Measurements from ENCODE around the gene XRCC1.
"Not testable (repeated sequence)": the region's sequence is repeated elsewhere in the genome, so short reads cannot be mapped to it uniquely, and the experiment has no call there.

Gene XRCC1

DNA sequence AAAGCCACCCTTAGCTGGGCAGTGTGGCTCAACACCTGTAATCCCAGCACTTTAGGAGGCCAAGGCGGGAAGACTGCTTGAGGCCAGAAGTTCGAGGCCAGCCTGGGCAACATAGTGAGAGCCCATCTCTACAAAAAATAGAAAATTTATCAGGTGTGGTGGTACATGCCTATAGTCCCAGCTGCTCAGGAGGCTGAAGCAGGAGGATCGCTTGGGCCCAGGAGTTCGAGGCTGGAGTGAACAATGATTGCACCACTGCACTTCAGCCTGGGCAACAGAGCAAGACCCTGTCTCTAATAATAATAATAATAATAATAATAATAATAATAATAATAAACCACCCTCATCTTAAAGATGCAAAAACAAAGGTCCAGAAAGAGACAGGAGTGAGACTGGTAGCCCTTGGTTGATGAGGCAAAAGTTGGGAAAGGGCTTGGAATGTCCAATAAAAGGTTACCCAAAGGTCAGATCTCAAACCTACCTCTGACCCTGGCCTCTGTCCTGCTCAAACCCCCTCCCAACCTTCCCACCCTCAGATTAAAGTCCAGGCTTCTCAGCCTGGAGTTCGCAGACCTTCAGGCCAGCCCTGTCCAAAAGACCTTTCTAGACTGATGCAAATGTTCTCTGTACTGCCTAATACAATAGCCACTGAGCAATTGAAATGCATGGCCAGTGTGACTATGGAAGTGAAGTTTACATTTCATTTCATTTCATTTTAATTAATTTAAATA lies 33.2 kb downstream of the XRCC1 start:
- no peak for DNase-seq

DNA sequence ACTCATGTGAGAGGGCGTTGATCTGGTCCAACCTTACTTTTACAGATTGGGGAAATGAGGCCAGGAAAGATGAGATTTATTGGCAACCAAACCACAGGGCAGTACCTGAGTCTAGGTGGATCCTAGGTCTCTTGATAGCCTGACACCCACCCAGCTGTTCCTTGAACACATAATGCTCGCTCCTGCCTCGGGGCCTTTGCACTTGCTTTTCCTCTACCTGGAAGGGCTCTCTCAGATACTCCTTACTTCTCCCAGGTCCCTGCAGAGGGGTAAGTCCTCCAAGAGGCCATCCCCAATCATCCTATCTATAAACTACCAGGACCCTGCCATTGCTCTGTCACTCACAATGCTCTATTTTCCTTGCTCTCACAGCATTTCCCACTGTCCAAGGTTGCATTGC lies 34.9 kb downstream of the XRCC1 start:
- no peak for DNase-seq

DNA sequence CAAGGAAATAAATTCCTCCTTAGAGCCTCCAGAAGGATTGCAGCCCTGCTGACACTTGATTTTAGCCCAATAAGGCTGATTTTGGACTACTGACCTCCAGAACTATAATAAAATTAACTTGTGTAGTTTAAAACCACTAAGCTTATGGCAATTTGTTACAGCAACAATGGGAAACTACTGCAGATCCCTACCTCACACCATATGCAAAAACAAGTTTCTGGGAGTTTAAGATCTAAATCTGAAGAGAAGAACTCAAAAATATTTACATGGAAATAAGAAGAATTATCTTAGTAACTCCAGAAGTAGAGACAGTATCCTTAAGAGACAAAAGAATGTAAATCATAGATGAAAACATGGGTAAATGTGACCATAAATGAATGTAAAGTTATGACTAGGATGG lies 36.4 kb downstream of the XRCC1 start:
- no peak for DNase-seq

DNA sequence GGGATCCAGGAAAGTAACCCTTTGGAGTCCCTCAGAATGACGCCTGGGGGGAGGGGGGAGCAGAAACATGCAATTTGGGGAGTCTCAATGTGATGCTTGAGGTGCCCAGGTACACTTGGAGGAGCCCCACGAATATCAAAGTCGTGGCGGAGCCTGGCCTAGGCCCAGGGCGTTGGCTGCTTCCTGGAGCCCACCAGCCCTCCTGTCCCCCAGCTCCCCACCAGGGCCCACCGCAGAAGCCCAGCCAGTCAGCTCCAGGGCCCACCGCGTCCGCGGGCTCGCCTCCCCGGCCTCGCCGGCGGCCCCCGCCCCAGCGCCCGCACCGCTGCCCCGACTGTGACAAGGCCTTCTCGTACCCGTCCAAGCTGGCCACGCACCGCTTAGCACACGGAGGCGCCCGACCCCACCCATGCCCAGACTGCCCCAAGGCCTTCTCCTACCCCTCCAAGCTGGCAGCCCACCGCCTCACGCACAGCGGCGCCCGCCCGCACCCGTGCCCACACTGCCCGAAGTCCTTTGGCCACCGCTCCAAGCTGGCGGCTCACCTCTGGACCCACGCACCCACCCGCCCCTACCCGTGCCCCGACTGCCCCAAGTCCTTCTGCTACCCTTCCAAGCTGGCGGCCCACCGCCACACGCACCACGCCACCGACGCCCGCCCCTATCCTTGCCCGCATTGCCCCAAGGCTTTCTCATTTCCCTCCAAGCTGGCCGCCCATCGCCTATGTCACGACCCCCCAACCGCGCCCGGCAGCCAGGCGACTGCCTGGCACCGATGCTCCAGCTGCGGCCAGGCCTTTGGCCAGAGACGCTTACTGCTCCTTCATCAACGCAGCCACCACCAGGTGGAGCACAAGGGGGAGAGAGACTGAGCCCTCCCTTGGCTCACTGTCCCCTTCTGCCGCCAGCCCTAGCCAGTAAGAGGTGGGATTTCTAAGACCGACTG lies 40.2 kb downstream of the XRCC1 start:
- no peak for DNase-seq

DNA sequence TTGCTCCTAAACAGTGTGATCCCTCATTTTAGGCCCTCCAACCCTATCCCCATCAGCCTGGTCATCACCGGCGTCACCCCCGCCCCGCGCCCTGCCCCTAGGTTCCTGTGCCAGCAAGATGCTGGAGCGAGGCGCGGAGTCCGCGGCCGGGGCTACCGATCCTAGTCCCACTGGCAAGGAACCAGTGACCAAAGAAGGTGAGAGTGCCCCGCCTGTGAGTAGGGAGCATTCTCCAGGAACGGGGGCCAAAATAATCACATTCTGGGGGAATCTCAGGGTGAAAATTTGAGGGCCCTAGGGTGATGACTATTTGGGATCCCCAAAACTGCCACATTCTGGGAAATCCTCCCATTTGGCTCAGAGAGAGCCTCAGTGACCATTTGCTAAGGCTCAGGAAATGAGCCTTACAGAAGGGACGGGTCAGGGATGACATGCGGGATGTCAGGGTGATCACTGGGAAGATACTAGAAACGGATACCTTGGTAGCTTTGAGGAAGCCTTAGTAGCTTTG lies 41.0 kb downstream of the XRCC1 start:
- DNase-seq: no peak

DNA sequence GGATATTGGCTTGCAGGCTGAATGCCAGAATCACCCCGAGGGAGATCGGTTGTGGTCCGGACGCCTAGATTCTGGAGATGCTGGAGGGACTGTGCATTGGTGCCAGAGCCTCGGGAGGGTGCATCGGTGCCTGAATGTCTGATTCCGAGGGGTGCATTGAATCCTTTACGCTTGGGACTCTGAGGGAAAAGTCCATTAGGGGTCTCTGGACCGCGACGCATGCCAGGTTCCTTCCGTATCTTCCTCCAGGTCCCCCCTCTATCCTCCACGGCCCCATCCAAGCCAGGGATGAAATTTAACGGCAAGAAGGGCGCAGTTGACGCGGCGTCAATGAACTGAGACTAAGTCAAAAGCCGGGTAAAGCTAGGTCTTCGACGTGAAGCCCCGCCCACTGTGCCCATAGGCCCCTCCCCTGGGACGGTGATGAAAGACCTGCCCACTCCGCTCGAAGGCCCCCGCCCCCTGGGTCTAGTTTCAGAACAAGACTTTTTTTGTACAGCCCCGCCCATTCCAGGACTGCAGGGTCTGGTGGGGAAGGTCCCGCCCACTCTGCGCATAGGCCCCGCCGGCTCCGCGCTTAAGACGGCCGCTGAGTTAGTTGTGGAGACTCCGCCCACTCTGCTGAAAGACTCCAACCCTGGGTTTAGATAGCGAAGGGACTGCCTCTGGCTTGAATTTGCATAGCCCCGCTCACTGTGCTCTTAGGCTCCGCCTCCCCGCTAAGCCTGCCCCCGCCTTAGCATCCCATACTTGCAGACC lies 41.6 kb downstream of the XRCC1 start:
- DNase-seq: peak; percentile 97

DNA sequence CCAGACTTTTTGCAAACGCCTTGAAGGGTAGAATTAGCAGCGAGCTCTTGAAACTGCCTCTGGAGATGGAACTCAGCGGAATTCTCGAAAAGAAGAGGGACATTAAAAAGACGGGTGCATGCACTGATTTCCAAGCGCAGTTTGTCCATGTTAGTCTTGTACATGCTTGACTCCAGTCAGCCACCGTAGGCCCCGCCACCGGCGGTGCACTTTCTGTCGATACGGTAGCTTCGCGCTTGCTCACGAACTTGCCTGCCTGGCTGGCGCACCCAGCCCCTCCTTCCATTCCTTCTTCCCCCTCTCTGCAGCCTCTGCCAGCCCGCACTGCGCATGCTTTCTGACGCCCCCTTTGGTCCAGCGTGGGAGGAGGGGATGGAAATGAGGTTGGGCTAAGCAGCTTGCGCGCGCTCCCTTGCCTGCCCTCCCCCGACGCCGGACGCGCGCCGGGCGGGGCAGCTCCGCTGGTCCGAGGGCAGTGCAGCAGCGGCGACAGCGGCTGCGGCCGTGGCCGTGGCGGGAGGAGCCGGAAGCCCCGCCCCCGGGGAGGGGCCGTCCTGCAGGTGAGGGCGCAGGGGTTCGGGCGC lies 42.3 kb downstream of the XRCC1 start, which contains the start of gene ZNF575:
Gene ZNF575, plus strand, starts transcription at position 227 of the 584 bp plus-strand sequence. CDS start 1,235 bp downstream, outside the sequence.
- DNase-seq: peak; percentile 89

DNA sequence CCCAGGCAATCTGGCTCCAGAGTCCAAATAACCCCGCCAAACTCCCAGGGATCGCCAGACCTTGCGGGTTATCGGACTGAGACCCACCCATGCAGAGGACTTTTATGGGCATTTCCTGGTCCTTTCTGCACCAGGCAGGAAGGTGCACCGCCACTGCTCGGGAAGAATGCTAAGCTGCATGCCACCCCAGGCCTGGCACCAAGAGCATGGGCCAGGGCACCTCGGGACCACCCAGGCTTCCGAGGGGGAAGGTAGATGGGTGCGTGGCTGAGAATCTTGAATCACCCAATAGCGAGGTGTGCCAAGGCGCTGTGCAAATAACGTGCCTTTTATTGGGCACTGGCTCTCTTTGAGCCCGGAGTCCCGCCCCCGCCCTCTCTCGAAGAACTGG lies 42.8 kb downstream of the XRCC1 start:
- no peak for DNase-seq

DNA sequence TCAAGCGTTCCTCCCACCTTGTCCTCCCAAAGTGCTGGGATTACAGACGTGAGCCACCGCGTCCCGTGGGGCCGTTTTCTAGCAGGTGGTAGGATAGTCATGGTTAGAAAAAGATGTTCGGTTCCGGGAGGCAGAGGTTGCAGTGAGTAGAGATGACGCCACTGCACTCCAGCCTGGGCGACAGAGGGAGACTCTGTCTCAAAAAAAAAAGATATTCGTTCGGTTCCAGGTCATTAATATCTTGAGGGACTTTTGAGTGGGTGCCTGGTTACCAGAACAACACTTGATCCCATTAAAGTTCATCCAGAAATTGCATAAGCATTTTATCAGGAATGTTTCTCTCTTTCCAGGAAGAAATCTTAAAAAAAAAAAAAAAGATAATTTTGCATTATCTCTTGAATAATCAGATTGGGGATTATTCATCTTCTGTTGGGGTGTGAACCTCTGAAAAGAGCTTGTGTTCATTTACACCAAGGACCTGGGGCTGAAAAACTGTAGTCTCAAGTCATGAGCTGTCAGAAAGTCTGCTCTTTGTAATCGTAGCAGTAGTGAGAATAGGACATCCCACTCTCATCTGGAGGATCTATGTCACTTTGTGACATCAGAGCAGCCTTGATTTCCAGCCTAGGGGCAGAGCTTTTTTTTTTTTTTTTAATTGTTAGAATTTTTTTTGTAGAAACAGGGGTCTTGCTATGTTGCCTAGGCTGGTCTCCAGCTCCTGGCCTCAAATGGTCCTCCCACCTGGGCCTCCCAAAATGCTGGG lies 47.3 kb downstream of the XRCC1 start:
- DNase-seq: no peak

DNA sequence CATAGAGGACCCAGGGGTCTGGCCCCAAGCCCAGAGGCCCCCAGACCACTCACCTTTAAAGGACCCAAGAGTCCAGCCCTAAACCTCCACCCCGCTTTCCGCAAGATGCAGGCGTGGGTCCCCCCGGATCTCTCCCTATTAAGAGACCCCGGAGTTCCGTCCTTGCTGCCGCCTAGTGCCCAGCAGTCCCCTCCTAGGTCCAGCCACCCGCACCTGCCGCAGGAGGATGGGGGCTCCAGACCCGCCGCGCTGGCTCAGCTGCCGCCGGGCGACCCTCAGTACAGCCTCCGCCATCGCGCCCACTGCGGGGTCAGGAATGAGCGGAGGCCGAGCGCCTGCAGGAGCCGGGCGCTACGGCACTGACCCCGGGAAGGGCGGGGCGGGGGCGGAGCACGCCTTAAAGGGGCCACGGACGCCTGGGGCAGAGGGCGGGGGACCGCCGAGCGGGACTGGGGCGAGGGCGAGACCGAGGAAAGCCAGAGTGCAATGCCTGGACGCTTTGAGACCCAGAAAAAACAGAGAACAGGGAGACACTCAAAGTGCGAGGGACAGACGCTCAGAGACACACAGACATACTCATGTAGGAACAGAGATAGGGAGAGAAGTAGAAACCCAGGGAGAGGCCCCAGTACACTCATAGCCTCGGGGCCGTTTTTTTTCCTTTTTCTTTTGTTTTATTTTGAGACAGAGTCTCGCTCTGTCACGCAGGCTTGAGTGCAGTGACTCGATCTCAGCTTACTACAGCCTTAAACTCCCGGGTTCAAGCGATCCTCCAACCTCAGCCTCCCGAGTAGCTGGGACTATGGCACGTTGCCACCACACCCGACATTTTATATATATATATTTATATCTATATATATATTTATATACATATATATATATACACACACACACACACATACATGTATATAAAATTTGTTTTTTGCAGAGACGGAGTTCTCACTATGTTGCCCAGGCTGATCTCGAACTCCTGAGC lies 48.2 kb downstream of the XRCC1 start, which contains the start of gene ETHE1:
Gene ETHE1, minus strand, starts transcription at position 318 of the 976 bp plus-strand sequence. Its CDS starts 24 bp downstream, at position 294.
- DNase-seq: peak; percentile 53

DNA sequence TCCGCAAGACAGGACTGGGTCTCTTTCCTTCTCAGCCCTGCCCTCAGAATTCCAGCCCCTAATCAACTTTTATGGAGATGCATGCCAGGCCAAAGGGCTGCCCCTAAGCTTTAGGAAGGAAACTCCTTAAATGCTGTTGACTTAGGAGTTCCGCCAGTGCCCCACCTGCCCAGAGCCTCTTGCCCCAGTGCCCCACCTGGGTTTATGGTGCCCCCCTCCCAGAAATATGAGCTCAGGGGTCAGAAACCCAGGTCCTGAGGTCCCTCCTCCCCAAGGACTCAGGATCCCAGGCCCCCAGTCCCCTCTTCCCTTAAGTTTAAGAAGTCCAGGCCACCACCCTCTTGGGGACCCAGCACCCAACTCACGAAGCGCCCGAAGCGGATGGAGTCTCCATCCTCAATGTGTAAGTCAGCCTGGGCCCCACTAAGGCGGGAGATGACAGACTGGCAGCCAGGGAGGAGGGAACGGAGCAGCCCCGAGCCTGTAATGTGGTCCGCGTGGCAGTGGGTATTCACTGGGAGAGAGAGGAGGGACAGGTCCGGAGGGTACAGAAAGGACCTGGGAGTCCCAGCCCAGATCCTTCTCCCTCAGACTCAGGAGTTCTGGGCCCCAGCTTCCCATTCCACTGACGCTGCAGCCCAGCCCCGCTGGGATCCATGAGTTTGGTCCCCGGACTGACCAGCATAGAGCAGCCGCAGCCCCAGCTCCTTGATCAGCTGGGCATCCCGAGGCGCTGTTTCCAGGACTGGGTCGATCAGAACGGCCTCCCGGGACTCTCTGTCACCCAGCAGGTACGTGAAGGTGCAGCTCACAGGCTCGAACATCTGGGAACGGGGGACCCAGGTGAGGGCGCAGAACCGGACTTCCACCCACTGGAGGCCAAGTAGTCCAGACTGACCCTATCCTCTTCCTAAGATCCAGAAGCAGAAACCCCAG lies 49.2 kb downstream of the XRCC1 start:
- DNase-seq: no peak

DNA sequence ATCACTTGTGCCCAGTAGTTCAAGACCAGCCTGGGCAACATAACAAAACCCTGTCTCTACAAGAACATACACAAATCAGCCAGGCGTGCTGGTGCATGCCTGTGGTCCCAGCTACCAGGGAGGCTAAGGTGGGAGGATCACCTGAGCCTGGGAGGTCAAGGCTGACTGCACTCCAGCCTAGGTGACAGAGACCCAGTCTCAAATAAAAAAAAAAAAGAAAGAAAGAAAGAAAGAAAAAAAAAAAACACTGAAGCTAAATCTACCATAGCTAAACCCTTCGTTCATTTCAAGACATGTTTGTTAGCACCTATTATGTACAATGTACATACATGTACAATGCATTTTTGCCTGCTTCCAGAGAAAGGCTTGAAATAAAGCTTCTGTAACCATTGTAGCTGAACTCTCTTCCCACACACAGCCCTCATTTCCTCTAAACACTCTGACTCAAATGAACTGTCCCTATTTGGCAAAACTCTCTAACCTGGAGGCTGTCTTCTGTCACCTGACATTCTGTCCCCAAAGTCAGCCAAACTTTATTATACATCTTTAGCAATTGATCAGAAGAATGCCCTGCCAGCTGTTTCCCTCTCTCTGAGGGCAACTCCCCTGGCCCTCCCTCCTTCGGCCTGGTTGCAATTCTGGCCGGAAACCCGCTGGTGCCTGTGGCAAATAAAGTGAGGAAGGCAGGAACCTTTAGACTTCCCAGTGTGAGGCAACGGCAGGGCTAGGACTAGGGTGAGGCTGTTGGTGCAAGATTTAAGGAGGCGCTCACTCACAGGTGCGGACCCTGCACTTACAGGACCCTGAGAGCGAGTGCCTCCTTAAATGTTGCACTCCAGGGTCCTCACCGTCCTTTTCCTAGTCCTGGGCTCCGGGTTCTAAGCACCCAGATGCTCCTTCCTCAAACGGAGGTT lies 50.1 kb downstream of the XRCC1 start:
- DNase-seq: peak; percentile 83

DNA sequence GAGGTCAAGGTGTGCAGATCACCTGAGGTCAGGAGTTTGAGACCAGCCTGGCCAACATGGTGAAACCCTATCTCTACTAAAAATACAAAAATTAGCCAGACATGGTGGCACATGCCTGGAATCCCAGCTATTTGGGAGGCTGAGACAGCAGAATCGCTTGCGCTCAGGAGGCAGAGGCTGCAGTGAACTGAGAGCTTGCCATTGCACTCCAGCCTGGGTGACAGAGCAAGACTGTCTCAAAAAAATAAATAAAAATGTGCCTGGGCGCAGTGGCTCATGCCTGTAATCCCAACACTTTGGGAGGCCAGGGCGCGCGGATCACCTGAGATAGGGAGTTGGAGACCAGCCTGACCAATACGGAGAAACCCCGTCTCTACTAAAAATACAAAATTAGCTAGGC lies 51.6 kb downstream of the XRCC1 start:
- not testable (repeated sequence) for DNase-seq

DNA sequence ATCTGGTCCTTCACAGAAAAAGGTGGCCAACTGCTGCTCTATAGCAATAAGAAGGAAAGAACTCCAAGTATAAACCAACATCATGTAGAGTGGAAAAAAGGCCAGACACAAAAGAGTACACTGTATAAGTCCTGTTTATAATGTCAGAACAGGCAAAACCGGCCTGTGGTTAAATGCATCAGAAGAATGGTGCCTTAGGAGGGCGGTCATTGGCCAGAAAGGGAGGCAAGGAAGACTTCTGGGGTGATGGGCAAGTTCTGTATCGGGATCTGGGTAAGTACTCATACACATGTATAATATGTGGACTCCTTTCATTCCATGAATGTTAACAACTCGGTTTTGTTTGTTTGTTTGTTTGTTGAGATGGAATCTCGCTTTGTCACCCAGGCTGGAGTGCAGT lies 52.4 kb downstream of the XRCC1 start:
- no peak for DNase-seq

DNA sequence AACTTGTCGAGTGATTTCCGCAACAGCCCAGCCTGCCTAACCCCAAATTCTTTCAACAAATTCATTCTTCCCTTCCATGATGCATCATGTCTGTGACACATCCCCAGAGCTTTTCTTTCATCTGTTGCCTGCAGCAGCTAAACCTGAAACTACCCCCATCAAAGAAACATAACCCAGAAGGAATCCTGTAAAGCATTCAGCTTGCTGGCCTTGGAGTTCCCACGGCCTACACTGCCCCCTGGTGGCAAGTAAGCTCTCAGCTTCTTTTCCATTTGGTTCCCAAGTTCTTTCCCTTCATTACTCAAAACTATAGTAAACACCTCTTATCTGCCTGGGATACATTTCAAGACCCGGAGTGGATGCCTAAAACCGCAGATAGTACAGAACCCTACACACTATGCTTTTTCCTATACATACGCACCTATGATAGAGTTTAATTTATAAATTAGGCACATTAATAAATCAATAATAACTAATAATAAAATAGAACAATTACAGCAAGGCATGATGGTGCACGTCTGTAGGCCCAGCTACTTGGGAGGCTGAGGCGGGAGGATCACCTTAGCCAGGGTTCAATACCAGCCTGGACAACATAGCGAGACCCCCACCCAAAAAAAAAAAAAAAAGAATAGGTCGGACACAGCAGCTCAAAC lies 55.8 kb downstream of the XRCC1 start:
- DNase-seq: peak; percentile 73

DNA sequence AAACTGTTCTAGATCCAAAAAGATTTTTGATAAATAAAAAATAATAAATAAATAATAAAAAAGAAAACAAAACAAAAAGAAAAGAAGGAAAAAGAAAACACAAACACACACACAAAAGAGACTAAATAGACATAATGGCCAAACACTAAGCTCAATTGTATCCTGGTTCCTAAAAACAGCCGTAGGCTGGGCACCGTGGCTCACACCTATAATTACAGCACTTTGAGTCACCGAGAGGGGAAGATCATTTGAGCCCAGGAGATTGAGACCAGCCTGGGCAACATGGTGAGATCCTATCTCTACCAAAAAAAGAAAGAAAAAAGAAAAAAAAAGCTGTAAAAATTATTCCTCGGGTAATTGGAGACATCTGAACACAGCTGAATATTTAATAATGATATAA lies 57.3 kb downstream of the XRCC1 start:
- DNase-seq: no peak

DNA sequence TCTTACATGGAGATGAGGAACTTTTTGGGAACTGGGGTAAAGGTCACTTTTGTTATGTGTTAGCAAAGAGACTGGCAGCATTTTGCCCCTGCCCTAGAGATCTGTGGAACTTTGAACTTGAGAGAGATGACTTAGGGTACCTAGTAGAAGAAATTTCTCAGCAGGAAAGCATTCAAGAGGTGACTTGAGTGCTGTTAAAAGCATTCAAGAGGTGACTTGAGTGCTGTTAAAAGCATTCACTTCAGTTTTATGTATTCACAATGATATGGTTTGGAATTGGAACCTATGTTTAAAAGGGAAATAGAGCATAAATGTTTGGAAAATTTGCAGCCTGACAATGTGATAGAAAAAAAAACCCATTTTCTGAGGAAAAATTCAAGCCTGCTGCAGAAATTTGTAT lies 62.9 kb downstream of the XRCC1 start:
- not testable (repeated sequence) for DNase-seq

DNA sequence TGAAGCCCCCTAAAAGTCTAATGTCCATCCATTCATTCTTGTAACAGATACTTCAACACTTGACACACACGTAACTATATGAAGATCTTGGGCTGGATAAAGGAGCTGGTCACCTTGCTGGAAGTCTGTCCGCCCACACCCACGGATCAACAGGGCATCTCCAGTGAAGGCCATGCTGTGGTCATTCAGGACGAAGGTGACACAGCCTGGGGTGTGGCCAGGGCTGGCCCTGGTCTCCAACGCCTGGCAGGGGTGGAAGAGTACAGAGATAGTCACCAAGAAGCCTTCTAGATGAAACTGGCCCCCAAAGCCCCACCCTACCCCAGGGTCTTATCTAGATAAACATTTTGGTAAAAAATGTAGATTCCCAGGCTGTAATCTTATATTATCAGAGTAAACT lies 64.0 kb downstream of the XRCC1 start:
- DNase-seq: no peak
